NCI-H1930 (cell line): ENCODE data around the gene HGFAC.

Experiments used
- DNase-seq, 2 experiments: peaks; one replicate each; lab custom pipeline; 2025; lab: John Stamatoyannopoulos, UW

HGFAC gene

DNA sequence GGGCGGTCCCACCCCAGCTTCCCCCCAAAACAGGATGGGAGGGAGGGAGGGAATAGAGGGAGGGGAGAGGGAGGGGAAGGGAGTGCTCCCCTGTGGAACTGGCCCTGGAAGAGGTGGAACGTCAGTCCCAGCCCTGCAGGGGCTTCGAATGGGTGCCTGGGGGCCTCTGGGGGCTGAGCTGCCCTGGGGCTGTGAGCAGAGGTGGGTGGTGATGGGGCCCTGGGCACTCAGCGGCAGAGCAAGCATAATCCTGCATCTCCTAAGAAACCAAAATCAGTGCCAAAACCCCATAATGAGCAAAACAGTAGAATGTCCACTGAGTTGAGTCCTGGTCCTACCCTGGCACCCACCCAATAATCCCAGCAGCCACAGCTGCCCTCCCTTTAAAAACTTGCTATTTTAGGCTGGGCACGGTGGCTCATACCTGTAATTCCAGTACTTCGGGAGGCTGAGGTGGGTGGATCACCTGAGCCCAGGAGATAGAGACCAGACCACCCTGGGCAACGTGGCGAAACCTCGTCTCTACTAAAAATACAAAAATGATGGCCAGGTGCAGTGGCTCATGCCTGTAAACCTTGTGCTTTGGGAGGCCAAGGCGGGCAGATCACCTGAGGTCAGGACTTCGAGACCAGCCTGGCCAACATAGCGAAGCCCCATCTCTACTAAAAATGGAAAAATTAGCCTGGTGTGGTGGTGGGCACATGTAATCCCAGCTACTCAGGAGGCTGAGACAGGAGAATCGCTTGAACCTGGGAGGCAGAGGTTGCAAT, 32.4 kb downstream of the HGFAC start:
- no peak for DNase-seq

DNA sequence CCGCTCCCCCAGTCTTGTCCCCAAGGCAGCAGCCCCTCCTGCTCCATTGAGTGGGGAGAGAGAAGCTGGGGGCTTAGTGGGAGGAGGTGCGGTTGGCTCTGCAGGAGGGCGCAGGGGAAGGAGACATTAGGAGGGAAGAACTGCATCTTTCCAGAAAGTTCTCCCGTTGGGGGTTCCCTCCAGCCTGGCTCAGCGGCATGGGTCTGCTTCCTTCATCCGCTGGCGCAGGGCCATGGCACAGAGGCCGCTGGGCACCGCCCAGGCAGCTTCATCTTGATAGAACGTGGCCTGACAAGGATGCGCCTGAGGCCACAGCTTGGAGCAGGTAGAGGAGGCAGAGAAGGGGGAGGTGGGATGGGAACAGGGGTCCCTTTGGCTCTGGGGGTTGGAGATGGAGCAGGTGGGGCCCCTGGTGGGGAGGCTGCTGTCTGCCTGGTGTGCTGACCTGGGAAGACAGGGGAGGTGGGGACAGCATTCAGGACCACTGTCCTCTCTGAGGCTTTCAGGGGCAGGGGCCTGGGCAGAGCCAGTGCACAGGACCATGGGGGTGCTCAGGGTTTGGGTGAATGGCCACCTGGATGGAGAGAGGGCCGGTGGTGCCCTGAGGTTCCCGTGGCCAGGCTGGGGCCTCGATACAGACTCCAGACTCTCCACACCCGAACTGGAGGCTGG, 33.4 kb downstream of the HGFAC start:
- no peak for DNase-seq

DNA sequence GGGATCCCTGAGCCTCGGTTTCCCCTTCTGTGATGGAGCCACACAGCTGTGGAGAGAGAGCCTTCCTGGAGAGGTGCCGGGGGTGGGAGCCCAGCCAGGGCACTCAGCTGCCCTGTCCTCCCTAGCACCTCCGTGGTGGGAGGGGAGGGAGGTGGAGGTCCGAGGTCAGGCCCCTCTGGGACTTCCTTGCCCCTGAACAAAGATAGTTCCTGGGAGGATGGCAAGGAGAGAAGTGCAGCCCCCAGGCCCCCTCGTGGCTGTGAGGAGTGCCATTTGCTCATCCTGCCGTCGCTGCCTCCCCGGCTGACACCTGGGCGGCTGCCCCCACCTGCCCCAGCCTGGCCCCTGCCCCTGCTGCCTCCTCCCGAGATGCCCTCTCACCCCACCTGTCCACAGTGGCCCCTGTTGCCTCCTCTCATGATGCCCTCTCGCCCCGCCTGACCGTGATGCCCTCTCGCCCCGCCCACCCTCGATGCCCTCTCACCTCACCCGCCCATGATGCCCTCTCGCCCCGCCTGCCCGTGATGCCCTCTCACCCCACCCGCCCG, 34.0 kb downstream of the HGFAC start:
- DNase-seq: no peak

DNA sequence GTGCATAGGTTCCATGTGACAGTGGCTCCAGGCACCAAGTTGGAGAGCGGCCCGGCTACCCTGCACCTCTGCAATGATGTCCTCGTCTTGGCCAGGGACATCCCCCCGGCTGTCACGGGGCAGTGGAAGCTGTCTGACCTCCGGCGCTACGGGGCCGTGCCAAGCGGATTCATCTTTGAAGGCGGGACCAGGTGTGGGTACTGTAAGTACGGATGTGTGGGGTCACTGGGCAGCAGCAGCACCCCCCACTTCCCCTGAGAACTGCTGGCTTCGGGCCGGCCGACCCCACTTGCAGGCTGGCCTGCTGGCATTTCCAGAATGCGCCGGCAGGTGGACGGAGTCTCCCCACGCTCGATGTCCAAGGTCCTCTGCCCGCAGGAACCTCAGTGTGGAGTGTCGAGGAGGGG, 34.6 kb downstream of the HGFAC start:
- DNase-seq: no peak

DNA sequence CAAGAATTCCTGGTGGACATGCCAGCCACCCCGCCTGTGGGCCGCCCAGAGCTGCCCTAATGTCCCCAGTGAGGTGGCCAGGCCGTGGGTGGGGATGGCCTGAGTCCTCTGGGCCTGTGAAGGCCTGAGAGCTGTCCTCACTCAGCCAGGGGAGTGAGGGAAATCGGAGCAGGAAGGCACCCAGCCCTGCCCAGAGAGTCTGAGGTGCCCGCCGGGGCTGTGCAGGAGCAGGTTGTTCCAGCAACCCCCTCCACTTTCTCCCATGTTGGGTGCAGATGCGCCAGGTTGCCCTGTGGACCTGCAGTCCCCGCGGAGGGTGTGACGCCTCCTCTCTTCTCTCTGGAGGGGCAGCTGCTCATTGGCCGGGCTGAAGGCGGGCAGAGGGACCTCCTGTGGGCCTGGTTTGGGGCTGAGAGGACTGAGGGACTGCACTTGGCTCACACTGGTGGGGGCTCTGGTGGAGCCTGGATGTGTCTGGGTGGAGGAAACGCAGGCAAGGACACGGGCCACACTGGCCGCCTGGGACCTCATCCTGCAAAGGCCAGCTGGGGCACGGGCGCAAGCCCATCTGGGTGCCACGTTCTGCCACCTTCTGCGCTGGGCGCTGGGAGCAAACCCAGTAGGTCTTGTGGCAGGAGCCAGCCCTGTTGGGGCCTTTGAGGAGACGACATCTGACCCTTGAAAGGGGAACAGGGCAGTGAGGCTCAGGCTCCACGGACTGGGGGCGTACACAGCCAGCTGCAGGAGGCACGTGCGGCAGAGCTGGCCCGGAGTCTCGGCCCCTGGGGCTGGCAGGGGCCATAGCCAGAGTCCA, 35.4 kb downstream of the HGFAC start:
- DNase-seq: no peak

DNA sequence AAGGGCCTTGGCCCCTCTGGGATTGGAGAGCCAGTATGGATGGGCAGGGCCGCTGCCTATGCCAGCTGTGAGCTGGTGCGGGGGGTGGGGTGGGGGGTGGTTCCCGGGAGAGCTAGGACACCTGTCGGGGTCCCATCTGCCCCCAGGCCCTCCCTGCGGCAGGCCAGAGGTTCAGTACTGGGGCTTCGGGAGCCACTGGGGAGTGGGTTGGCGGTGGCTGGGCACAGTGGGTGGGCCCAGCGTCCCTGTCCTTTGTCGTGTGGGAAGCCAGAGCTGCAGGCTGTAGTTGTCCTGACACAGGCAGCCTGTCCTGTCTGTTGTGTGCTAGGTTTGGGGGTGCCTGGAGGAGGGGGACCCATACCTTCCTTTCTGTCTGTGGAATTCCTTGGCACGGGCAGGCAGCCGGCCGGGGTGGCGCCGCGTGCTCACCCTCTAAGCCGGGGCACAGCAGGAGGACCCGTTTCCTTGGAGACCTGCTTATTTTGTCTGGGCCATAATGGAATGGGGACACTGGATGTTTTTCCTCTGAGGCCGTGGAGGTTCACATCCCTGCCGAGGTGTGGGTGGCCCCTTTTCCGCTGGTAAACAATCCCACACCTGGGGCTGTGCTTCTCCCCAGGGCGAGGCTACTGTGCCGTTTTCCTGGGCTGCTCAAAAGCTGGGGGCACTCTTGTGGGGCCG, 36.1 kb downstream of the HGFAC start:
- no peak for DNase-seq

DNA sequence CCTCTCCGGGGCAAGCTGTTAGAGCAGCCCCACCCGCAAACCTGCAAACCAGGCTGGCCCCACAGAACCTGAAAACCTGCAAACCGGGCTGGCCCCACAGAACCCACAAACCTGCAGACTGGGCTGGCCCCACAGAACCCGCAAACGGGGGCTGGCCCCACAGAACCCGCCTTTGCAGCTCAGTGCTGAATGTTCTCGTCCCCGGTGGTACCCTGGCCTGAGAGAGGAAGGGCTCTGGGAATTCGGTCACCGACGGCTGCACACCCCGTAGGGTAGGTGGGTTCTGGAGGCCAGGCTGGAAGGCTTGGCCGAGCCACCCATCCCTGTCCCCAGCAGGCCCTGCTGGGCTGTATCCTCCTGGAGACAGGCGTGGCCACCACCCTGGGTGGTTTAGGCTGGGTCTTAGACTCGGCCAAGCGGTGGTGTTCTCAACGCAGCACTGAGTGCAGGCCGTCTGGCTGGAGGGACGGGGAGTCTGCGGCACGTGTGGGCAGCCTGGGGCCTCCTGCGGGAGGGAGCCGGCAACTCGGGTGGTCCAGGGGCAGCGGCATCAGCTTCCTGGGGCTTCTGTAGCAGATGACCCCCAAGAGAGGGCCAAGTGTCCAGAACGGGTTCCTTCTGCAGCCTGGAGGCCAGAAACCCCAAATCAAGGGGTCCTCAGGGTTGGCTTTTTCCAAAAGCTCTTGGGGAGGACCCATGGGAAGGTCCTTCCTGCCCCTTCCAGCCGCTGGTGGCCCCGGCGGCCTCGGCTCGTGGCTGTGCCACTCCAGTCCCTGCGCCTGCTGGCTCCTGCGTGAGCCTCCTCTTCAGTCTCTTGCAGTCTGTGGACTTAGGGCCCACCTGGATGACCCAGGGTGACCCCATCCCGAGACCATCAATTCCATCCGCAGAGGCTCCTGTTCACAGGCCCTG, 36.9 kb downstream of the HGFAC start:
- no peak for DNase-seq

DNA sequence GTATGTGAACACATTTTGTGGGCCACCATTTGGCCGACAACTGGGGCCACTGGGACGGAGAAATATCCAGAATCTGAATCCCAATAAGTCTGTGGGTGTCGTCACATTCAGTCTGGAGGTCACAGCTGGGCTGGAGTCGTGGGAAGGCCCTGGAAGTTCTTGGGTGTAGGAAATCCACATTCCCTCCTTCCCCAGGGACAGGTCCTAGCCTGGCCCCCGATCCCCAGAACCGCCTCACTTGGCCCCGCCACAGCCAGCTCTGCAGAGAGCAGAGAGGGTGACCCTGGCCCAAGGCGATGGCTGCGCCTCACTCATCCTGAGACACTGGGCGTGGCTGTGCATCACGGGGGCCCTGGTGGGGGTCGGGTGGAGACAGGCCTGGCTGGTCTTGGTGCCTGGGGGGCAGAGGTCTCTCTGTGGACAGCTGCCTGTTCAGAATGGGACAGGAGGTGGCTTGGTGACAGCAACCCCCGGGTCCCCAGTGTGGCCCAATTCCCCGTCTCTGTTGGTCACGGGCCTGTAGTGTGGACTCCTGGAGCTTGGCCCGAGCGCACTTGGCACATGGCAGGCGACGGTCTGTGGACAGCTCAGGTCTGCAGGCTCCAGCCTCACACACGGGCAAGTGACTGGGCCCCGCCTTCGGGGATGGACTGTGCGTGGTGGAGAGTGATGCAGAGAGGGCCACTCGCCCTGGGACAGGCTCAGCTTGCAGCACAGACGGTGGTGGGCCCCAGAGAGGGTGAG, 37.8 kb downstream of the HGFAC start:
- no peak for DNase-seq

DNA sequence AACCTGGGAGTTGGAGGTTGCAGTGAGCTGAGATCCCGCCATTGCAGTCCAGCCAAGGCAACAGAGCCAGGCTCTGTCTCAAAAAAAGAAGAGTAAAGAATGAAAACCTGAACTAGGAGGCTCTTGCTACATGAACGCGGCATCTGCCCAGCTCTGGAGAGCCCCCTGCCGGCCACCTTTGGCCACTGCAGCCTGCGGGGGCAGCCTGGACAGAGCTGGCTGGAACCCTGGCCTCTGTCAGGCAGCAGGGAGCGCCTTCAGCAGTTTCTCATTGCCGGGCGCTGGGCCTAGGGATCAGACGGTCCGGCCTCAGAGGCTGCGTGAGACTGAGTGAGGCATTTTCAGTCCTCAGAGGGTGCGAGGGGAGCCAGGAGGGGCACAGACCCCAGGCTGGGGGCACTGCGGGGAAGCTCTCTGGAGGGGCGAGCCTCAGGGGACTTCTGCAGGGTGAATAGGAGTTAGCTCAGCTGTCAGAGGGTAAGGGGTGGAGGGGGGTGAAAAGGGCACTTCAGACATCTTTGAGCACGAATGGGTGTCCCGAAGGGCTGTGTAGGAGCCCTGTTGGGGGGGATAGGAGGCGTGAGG, 38.9 kb downstream of the HGFAC start:
- DNase-seq: peak; percentile 52 to 72

DNA sequence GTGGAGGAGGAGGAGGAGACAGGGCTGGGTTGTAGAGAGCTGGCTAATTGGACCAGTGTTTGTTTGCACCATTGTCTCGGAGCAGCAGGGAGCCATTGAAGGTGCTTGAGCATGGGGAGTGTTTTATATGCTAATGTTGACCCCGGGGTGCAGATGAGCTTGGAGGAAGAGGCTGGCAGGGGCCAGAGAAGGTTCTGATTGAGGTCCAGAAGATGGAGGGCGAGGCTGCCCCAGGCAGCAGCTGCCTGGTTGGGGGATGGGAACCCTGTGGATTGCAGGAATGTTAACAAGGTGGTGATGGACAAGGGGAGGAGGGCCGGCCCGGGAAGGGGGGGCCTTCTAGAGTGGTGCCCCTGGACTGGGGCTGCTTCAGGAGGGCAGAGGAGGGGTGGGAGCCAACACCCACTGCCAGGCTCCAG, 39.4 kb downstream of the HGFAC start:
- no peak for DNase-seq

DNA sequence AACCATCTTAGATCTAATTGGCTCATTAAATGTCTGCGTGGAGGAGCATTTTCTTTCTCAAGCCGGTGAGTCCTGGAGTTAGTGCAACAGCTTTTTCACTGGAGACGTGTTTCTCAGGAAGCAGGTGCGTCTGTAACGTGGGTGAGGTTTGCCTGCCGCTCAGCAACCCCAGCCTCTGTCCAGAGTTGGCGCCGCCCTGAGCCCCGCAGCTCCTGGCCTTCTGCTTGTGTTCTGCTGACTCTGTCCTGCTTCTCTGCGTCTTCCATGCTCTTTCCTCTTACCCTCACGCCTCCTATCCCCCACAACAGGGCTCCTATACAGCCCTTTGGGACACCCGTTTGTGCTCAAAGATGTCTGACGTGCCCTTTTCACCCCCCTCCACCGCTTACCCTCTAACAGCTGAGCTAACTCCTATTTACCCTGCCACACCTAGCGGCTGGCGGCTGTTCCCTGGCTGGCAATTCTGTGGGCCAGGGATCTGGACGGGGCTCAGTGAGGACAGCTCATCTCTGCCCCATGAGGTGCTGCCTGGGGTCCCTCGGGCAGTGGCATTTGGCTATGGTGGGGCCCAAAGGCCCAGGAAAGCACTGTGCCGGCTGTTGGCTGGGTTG, 40.1 kb downstream of the HGFAC start:
- no peak for DNase-seq

DNA sequence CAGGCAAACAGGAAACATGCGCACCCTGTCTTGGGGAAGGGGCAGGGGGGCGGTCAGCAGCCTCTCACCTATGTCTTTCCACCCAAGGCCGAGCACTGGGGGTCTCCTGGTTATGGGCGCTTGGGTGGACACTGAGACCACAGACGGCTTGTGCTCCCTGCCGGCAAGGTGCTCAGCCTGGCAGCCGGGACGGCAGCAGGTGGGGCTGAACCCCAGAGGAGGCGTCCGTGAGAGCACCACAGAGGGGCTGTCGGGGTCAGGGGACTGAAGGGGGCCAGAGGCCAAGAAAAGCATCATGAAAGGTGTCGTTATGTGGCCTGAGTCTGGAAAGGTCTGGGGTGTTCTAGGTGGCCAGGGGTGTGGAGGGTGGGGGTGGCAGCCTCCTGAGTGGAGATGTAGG, 40.9 kb downstream of the HGFAC start:
- DNase-seq: no peak

DNA sequence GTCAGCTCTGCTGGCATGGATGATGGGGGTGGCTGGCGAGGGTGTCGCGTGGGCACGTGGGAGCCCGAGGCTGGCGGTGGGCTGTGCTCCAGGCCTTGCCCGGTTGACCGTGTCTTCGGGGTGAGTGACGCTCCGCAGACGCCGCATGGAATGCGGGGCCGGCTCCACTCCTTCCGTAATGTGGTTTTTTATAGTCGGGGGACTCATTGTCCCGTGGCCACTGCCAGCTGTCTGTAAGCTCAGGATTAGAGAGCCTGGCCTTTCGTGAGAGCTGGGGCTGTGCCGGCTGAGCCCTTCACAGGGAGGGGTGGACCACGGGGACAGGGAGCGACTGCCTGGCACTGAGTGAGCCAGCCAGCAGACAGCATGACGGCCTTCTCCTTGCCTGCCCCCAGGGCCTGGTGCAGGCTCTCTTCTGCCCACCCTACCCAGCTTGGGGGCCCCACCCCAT, 41.7 kb downstream of the HGFAC start:
- DNase-seq: no peak

DNA sequence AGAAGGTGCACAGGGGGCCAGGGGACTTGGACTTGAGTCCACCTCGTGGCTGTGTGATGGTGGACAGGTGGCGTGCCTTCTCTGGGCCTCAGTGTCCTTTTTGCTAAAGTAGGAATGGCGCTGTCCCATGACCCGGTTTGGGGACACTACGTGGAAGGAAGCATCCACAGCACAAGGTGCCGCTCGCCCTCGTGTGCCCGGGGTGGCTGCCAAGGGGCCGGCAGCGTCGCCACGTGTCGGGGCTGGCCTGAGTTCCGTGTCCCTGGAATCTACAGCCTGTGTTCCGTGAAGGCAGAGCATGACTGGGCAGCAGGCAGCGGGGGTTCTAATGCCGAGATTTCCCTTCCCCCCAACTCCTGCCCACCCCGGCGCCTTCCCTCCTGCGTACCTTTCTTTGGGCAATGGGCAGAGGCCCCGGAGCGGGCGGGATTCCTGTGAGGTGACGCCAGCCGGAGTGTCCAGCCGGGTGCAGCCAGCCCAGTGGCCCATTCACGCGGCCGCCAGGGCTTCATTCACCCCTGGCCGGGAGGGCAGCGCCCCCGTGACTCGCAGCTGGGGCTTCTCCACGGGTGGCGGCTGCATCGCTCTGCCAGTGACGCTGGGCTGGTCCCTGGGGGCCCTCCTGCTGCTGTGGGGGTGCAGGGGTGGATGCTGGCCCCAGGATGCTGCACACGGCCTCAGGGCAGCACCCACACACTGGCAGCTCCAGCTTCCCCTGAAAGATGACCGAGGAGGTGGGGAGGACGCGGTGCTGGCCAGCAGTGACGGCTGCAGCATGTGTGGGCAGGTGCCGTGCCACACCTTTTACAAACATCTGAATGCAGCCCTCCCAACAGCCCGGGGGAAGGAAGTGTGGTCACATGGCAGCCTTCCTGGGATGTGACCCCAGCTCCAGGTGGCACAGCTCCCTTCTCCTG, 42.5 kb downstream of the HGFAC start:
- DNase-seq: no peak

DNA sequence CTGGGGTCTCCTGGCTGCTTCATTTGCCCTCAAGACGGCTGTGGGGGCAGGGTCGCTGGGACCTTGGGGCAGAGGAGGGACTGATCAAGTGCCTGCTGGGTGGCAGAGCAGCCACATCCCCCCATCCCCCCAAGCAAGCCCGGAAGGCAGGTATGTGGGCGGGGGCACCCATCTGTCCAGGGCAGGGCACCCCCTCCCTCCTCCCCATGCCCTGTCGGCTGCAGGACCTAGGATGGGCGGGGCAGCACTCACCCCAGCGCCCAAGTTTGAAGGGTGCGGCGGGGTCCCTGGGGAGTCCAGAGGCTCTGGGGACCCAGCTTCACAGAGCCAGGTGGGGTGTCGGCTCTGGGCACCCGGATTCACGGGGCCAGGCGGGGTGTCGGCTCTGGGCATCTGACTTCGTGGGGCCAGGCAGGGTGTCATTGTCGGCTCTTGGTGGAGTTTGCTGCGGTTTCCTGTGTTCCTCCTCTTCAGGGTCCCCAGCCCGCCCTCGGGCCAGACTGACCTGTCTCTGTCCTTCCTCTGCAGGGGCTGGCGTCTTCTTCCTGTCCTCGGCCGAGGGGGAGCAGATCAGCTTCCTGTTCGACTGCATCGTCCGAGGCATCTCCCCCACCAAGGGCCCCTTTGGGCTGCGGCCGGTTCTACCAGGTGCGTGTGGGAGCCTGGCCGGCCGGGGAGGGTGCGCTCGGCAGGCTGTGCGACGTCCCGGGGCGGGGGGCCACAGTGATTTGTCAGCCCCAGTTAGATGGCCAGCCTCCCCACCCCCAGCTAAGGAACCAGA, 43.4 kb downstream of the HGFAC start:
- DNase-seq: no peak

DNA sequence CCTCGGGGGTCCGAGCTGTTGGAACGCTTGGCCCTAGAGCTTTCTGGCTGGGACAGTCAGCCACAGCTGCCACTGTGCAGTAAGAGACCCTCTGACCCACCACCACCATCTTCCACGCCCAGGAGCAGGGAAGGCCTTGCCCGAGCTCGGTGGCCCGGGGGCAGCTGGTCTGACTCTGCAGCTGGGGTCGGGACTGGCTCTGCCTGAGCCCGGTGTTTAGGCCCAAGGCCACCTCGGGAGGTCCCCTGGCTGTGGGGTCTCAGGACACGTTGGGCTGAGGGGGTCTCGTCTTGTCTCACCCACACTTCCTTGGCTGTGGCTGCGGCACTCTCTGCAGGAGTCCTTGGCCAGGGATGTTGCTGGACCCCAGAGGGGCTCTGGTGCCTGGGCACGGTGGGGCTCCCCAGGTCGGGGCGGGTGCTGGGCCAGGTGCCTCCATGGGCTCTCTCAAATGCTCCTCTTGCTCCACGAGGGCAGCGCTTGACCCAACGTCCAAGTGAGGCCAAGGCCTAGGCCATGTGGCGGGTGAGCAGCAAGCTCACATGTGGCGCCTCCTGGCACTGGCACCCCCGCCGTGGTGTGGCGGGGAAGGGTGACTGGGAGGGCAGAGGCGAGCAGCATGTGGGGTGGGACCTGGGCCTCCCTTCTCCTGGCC, 44.2 kb downstream of the HGFAC start:
- no peak for DNase-seq
